ENCODE data around the gene SLC15A1.

SLC15A1 gene

DNA sequence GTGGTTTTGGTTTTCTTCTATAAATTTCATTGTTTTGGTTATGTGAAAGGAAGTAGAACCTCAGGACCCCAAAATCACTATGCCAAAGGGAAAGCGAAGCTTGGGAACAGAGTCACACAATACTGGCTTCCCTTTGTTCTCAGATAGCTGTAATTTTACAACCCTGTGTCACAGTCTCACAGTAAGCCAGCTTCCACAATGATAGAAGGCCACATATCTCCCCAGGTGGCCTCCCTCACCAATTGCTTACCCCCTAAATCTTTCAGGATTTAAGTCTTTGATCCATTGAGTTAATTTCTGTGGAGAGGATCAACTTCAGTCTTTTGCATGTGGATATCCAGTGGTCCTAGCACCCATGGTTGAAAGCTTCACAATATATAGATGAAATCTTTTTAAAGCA is 58.7 kb downstream of the SLC15A1 start:
- DNase-seq (ENCODE audit: low read depth): no peak

DNA sequence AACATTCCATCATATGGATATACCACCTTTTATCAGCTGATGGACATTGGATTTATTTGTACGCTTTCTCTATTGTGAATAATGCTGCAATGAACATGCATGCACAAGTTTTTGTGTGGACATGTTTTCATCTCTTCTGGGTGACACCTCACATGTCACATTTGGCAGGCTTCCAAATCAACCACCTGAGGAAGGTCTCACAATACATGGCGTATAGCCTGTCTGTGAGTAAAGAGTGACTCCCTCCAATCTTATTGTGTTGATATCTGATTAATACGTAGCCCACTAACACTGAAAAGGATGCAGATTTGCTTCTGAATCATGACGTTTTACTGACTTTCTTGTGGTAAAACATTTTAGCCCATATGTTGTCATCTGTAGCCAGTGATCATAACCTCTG is 61.1 kb downstream of the SLC15A1 start:
- no peak for DNase-seq (ENCODE audit: low read depth)

DNA sequence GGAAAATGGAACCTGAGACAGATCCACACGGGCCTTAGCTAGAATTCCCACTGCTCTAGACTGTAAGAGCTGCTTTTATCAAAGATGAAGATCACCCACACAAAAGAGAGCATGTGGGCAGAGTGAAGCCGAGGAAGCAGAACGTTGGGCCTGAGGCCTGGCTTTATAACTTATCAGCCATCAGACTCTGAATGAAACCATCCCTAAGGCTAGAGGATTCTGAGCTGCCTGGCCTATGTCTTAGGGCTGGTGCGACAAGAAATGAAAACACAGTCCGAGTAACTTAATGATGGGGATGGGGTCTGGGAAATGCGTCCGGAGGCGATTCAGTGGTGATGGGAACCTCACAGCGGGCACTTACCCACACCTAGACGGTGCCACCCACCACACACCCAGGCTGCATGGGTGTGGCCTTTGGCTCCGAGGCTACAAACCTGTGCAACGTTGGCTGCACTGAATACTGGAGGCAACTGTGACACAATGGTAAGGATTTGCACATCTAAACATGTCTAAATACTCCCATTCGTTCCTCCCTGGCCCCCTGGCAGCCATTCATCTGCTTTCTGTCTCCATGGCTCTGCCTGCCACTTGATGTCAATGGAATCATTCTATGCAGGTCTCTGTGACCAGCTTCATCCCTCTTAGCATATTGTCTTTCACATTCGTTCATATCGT is 62.0 kb downstream of the SLC15A1 start:
- no peak for DNase-seq (ENCODE audit: low read depth)

DNA sequence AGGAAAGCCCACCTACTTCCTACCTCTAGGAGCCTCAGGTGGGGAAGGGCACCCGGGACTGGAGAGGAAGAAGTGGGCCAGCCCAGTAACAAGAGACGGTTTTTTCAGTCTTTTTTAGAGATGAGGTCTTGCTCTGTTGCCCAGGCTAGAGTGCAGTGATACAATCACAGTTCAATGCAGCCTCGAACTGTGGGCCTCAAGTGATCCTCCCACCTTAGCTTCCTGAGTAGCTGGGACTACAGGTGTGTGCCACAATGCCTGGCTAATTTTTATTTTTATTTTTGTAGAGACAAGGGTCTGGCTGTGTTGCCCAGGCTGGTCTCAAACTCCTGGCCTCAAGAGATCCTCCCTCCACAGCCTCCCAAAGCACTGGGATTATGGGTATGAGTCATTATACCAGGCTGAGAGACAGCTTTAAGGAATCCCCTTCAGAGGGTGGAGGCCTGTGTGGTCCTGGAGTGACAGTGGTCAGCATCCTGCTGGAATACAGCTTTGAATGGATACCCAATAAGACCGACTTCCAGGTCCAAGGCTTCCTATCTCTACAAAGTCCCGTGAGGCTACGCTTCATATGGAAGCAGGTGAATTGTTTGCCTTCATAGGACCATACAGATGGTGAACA is 63.0 kb downstream of the SLC15A1 start:
- no peak for DNase-seq (ENCODE audit: low read depth)

DNA sequence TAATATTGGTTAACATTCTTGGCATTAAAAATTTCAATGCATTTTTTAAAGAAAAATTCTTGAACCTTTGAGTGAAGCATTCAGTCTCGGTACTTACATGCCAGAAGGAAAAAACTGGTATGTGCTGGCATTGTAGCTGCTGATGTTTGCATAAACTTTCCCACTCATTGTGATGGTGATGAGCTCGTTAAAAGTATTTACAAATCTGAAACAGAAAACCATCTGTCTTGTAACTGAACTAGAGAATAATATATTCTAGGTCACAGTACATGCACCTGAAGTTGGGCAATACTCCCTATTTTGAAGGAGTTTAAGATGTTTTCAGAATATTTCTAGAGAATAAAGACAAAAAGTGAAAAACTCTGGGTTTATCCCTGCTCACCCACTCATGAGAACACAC is 64.1 kb downstream of the SLC15A1 start:
- DNase-seq (ENCODE audit: low read depth): no peak

DNA sequence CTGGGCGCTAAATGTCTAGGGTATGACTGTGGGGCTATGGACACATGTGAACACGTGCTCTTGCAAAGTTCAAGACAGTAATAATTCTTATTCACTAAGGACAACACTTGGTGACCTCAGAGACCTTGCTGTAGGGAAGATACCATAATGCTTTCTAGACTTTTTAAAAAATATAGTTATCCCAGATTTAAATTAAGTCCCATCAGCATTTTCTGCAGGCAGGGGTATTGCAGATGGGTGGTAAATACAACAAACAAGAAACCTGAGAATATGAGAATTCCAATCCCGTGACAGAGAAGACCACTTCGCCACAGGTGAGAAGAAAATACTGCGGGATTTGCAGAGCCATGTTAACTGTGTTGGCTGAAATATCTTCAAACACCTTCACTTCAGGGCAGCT is 65.2 kb downstream of the SLC15A1 start:
- no peak for DNase-seq (ENCODE audit: low read depth)

DNA sequence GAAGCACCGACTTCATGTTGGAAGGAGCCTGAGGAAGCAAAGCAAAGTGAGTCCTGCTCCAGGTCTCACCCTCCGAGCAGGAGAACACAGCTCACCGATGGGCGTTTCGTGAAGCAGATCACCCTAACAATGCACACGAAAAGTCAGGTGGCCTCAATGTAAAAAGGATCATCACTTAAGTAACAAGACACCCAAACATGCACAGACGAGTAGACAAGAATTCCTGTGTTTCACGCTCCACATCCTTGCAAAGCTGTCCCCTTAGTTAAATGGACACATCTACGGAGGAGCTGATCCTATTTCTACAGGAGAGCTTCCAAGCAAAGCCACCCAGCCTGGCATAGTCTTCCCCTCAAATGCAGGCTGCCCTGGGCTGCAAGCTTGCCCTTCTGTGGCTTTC is 66.2 kb downstream of the SLC15A1 start:
- DNase-seq (ENCODE audit: low read depth): no peak

DNA sequence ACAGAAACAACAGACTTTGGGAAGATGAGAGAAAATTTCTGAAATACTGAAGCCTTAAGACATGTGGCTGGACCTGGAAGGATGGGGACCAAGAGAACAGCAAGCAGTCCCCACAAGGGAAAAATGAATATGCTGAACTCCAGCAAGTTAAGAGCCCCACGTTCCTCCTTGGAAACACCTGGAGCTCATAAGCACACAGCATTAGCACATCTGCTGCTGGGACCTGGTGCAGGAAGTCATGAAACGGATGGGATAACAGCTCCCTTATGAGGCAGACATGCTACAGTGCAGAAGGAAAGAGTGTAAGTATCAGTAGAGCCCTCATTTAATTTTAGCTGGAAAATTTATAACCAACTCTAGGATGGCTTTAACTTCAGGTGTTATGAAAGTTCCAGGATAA is 67.3 kb downstream of the SLC15A1 start:
- no peak for DNase-seq (ENCODE audit: low read depth)

DNA sequence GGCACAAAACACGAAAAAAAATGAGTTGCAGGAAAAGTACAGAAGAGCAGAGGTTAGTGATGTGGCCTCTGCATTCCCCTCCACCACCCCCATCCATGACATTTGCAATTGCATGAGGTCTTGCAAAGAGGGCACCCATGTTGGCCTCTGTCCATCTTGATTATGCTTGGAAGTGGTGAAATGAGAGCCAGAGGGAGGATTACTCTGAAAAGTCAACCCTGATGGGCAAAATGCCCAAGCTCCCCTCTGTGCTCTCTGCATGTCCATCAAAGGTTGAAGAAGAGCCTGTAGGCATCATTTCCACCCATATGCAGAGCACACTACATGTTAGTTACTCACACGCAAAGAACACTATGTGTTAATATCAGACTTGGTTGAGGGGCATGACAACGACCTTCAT is 71.4 kb downstream of the SLC15A1 start:
- DNase-seq (ENCODE audit: low read depth): no peak

DNA sequence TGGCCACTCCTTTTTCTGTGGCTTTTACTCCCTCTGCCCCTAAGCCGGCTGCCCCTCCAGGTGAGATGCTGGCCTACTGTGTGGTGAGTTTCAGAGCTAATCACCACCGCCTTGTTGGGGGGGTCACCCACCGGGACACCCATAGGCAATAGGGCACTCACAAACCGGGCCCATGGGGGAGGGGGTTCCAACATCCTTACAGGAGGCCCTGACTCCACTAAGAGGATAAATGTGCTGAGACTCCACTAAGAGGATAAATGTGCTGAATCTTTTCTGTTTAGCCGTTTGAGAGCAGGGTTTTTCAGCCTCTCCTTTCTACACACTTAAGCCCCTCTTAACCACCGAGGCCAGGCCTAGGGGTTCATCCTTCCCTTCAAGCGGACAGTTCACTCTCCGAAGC is 73.7 kb downstream of the SLC15A1 start:
- DNase-seq (ENCODE audit: low read depth): no peak

DNA sequence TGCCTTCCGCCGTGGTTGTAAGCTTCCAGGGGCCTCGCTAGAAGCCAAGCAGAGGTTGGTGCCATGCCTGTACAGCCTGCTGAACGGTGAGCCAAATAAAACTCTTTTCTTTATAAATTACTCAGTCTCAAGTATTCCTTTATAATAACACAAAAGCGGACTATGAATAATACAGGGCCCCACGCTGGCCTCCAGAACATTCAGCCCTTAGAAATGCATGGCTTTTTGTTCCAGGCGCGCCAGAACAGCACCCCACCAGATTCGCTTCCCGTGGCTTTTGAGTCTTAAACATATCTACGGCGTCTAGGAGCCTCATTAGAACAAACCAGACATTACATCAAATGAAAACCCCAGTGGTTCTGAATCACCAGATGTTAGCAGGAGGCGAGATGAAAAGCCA is 75.1 kb downstream of the SLC15A1 start:
- DNase-seq (ENCODE audit: low read depth): no peak

DNA sequence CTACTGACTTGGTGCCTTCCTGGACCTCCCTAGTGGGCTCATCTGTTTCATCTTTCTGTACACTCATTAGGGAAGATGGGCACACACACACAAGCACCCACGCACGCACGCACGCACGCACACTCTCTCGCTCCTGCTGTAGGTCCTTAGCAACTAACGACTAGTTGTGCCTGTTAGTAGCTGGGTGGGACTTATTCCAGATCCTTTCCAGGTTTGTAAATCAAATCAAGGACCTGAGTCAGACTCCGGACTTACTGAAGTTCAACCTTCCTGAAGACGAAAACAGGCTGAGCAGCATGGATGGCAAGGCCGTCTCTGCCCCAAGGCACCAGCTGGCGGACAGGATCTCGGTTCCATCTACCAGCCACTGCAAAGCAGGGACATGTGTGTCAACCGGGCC is 76.2 kb downstream of the SLC15A1 start:
- no peak for DNase-seq (ENCODE audit: low read depth)

DNA sequence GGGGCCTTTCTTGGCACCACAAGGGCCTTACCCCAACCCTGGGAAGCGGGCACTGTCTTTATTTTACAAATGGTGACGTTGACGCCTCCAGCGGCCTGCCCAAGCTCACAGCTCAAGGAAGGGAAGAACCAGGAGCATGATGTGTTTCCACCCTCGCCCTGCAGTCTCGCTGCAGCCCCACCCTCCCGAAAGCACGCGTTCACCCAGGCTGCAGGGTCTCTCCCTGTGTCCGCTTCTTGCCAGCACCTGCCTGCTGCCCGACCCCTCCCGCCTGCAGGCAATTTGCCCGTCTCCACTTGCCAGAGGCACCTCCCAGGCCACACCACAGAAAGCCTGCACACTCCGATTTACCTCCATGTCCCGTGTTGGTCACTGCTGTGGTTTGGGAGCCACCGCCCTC is 76.6 kb downstream of the SLC15A1 start:
- DNase-seq (ENCODE audit: low read depth): no peak

DNA sequence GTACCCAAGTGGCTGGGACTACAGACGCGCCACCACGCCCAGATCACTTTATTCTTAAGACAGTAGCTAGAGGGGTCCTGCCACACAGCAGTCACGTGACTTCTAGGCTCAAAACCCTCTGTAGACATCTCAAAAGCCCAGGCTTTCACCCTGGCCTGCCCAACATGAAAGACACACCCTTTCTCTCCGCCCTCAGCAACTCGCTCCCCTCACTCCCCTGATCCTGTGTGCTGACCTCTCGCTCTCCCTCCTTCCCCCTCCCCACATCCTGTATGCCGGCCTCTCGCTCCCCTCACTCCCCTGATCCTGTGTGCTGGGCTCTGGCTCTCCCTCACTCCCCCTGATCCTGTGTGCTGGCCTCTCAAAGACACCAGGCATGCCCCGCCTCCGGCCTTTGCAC is 77.4 kb downstream of the SLC15A1 start:
- DNase-seq (ENCODE audit: low read depth): no peak

DNA sequence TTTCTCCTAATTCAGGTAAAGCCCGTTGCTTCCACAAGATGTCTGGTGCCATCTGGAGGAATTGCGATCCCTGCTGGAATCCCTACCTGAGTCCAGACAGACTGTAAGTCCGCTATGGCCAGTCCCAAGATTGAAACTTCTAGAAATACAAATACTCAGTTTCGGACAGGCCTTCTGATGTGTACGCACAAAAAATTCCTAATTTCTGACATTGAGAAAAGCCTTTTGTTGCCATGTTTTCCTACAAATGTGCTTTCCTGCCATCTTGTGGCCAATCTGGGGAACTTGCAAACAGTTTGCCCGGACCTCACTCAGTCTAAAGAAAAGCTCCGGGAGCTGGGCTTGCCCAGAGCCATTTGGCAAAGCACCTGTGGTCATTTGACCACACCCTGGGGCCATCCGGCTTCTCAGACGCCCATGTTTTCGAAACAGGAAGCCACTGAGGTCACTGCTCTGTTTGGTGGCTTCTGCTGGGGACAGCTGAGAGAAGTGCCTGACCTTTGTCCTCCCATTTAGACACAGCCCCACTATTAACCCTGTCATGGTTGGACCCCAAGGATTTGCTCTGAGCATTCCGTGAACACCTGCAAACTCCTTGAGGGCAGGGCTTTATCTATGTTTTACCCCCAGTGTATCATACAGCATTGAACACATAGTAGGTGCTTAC is 79.4 kb downstream of the SLC15A1 start:
- DNase-seq (ENCODE audit: low read depth): no peak

DNA sequence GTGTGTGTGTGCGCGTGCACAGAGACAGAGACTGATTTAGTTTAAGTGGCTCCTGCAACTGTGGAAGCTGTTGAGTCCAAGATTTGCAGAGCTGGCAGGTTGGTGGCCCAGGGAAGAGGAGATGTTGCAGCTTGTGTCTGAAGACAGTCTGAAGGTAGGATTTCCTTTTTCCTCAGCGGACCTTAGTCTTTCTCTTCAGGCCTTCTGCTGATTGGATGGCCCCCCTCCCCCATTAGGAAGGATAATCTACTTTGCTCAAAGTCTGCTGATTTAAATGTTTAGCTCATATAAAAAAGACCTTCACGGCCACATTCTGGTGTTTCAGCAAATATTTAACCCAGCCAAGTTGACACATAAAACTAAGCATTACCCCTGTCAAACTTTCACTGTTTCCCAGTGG is 84.3 kb downstream of the SLC15A1 start:
- no peak for DNase-seq (ENCODE audit: low read depth)

DNA sequence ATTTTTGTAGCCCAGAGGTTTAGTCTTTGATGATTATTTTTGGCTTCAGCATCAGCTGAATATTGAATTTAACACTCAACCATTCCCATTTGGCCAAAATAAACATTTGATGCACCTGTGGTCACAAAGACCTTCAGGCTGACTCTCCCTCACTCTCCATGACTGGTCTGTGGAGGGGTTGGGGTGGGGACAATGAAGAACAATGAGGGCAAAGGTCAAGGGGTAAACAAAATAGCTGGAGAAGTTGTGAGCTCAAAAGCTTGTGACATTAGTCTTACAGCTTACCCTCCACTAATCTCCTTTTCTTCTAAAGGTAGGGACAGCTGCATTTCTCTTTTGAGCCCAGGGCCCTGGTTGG is 86.9 kb downstream of the SLC15A1 start:
- no peak for DNase-seq (ENCODE audit: low read depth)

DNA sequence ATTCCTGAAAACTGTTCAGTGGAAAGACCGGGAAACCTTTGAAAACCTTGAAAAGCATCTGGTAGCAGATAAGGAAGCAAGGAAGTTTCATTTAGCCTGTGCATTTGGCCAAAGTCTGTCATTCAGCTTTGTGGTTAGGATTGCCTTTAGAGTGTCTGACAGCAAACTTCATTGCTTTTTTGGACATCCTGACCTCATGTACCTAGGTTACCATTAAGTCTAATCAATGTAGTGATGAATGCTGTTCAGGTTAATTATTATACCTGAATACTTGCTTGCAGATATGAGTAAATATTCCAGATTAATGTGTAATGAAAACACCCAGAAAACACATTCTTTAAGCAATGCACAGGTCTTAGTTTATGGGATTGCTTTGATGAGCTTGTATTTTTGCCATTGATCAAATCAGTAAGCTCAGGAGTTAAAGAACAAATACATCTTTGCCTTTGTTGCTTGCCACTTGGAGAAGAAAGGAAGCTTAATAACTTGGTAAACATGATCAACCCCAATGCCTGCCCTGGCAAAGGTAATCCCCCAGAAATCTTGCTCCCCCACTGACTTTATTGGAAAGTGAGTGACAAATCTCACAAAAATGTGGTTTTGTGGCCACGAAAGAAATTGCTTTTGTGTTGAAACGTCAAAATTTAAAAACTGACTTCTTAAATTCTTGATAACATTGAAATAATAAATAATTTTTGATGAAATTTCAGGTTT is 87.4 kb downstream of the SLC15A1 start:
- no peak for DNase-seq (ENCODE audit: low read depth)

DNA sequence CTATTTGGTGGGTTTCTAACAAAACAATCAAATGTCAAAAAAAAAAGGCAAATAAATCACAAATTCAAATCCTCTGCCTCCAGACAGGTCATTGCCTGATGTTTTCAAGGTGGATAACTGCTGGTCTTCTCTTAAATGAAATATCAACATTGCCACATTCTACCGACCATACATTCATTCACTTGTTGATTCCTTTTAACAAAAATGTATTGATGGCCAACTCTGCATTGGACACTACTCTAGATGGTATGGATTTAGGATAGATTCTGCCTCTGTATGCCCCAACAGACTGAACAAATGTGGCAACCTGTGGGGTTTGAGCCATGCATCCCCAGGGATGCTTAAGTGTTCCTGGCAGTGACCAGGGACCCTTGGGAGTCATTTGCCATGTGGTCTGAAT is 88.0 kb downstream of the SLC15A1 start:
- no peak for DNase-seq (ENCODE audit: low read depth)

DNA sequence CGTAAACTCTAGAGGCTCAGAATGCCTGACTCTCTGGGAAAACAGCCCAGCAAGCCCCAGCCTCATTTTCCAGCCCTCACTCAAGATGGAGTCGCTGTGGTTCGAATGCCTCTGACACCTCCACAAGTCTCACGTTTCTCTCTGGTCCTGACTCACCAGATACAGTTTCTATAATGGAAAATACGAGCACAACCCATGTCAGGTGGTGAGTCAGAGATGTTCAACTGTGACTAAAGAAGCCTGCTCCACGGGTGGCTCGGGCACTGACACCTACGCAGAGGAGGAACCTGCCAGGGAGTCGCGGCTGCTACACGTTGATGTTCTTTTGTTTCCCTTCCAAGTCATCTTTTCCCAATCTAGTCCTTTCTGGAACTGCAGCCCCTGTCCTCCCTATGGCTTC is 88.4 kb downstream of the SLC15A1 start:
- DNase-seq (ENCODE audit: low read depth): no peak

DNA sequence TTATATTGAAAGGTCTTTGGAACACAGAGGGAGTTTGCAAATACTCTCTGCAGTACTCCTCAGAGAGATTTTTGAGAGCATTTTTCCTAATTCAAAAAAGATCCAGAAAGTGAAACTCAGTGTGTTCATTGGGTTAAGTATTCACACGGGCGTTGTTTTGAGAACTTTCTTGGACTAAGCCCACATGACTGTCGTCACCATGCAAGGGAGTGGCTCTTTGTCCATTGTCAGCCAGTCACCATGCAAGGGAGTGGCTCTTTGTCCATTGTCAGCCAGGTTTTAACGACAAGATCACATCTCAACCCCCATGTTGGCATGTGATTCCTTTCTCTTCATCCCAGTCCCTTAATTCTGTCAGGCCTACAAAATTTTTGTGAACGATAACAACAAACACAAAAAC is 94.3 kb downstream of the SLC15A1 start:
- peak; percentile 51 for DNase-seq (ENCODE audit: low read depth)

DNA sequence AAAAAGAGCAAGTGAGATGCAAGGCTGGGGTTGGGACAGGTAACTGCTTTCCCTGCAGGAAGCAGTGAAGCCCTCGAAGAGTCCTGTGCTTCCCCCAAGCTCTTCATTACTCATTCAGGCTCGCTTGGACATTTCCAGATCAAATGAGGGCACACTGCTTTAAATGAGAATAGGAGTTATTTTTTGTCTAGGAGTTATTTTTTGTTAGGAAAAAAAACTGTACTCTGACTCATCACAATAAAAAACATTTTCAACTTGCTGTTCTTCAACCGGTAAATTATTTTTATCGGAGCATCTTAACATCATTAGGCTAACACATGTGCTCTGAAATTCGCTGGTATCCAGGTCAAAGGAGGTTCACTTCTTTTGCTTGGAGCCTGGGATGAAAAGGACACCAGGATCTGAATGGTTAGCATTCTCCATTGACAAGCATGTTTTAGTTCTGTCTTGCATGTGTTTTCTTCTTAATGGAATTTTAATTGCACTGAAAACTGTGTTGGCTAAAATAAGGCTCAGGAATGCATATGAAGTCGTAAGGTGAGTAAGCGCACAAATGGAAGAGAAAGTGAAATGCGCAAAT is 94.9 kb downstream of the SLC15A1 start:
- DNase-seq (ENCODE audit: low read depth): peak; percentile 40

DNA sequence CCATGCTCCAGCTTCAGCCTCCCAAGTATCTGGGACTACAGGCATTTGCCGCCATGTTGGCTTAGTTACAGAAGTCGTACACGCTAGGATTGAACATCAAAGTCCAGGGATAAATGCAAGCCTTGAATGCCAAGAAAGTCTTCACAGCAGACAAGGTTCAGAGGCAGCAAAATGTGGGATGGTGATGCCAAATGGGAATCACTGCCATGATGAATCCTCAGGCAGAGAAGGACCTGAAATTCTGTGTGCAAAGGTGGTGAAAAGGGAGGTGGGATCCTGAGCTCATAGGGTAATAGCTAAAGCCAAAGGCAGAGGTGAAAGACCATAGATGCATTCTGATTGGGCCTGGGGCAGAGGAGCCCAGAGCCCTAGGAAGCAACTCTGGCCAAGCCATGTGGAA is 96.2 kb downstream of the SLC15A1 start:
- no peak for DNase-seq (ENCODE audit: low read depth)

Data from GM04504 (cell line).